ENCODE measurements around the gene DEFB124.

DEFB124 gene

DNA sequence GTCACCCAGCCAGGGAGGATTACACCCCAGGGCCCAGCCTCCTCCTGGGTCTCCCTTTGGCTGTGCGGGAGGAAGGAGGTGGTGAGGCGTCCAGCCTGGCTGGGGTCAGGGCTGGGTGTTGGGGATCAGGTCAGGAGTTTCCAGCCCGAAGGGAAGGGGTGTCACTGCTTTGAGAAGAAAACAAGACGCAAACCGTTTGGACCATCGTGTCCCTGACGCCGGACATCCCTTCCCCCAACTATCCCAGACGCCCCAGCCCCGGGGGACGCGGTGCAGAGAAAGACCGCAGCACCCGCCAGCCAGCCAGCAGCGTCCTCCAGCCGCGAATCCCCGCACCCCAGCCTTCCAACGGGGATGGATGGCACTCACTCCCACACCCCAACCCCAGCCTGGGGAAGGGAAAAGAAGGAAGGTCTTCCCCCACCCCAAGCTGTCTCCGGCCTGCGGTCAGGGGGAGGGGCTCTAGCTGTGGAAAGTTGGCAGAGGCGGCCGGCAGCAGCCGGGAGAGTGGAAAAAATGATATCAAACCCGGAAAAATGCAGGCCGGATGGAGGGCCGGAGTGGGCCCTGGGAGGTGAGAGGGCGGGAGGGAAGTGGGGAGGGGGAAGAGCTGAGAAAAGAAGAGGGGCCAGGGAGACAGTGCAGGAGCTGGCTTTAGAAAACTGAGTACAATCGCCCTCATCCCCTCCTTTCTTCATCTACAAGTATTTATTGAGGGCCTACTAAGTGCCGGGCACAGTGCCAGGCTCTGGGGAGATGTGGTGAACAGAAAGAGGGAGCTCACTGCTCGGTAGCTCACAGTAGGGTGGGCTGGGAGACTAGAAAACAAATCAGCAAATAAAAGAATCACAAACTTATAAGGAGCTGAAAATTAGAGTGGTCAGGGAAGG is 10.8 kb upstream of the DEFB124 start:
- no peak overlapping the region for H3K4me3 ChIP-seq (ENCODE audit: low read depth, low read length)
- TF ChIP-seq, protein P1, sequence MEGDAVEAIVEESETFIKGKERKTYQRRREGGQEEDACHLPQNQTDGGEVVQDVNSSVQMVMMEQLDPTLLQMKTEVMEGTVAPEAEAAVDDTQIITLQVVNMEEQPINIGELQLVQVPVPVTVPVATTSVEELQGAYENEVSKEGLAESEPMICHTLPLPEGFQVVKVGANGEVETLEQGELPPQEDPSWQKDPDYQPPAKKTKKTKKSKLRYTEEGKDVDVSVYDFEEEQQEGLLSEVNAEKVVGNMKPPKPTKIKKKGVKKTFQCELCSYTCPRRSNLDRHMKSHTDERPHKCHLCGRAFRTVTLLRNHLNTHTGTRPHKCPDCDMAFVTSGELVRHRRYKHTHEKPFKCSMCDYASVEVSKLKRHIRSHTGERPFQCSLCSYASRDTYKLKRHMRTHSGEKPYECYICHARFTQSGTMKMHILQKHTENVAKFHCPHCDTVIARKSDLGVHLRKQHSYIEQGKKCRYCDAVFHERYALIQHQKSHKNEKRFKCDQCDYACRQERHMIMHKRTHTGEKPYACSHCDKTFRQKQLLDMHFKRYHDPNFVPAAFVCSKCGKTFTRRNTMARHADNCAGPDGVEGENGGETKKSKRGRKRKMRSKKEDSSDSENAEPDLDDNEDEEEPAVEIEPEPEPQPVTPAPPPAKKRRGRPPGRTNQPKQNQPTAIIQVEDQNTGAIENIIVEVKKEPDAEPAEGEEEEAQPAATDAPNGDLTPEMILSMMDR (IDR thresholded peaks at IDR 0.05; ENCODE audit: borderline replicate concordance, insufficient read depth, low read depth, low read length) = no peak

DNA sequence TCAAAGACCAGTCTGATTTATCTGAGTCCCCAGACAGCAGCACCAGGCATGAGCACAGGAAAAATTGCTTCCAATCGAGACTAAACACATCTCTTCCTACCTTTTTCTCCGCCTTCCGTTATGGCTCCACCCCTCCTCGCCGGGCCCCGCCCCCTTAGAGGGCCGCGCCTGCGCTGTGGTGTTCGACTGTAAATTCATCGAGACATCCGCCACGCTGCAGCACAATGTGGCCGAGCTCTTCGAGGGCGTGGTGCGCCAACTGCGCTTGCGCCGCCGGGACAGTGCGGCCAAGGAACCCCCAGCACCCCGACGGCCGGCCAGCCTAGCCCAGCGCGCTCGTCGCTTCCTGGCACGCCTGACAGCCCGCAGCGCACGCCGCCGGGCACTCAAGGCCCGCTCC is 9.1 kb upstream of the DEFB124 start:
- no peak overlapping the region for H3K4me3 ChIP-seq (ENCODE audit: low read depth, low read length)
- TF ChIP-seq, protein P1 (IDR thresholded peaks at IDR 0.05; ENCODE audit: borderline replicate concordance, insufficient read depth, low read depth, low read length) = no peak

GRCh38 chr20:31476643-31477215 is 1.8 kb upstream of the DEFB124 start:
- TF ChIP-seq, protein P1 (IDR thresholded peaks at IDR 0.05; ENCODE audit: borderline replicate concordance, insufficient read depth, low read depth, low read length) = no peak
- no peak overlapping the region for H3K4me3 ChIP-seq (ENCODE audit: low read depth, low read length)

GRCh38 chr20:31476294-31476585 is 1.3 kb upstream of the DEFB124 start:
- no peak overlapping the region for H3K4me3 ChIP-seq (ENCODE audit: low read depth, low read length)
- TF ChIP-seq, protein P1 (IDR thresholded peaks at IDR 0.05; ENCODE audit: borderline replicate concordance, insufficient read depth, low read depth, low read length) = no peak

GRCh38 chr20:31475472-31476293 is 756 bp upstream of the DEFB124 start:
- TF ChIP-seq, protein P1 (IDR thresholded peaks at IDR 0.05; ENCODE audit: borderline replicate concordance, insufficient read depth, low read depth, low read length) = no peak
- H3K4me3 ChIP-seq (ENCODE audit: low read depth, low read length) = no peak overlapping the region

DNA sequence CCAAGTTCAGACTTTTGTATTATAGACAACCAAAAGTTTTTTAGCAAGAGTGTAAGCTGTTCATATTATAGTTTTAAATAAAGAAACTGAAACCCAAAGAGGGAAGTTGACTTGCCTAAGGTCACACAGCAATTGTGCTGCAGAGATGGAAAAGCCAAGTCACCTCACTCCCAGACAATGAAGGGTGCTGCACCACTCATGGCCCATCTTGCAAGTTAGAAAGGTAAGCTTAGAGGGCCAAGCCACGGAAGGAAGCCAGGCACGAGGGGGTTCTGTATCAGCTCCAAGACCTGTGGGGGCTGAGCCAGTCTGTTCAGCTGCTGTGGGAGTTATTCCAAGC is 860 bp downstream of the DEFB124 start:
- TF ChIP-seq, protein P1 (IDR thresholded peaks at IDR 0.05; ENCODE audit: borderline replicate concordance, insufficient read depth, low read depth, low read length) = no peak
- H3K4me3 ChIP-seq (ENCODE audit: low read depth, low read length) = no peak overlapping the region

Measured in GM12875 (cell line).